ENCODE results near the gene ARL4D.

The ARL4D gene

DNA sequence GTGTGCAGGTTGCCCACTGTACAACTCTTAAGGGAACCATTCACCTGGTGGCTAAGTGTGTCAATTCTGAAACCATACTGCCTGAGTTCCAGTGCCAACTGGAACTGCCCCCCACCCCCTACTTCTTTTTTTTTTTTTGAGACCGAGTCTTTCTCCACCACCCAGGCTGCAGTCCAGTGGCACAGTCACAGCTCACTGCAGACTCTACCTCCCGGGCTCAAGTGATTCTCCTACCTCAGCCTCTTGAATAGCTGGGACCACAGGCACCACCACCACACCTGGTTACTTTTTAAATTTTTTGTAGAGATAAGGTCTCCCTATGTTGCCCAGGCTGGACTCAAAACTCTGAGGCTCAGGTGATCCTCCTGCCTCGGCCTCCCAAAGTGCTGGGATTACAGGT is 44.6 kb downstream of the ARL4D start:
- H3K36me3 ChIP-seq (ENCODE audit: control insufficient read depth, insufficient read depth, low read length): no peaks in the 10 kb centered on the region
- no peaks in the 10 kb centered on the region for H3K4me1 ChIP-seq (ENCODE audit: control insufficient read depth, insufficient read depth, low read length)
- no peaks in the 10 kb centered on the region for H3K27me3 ChIP-seq (ENCODE audit: control insufficient read depth, insufficient read depth, low read length)
- H3K9me3 ChIP-seq (ENCODE audit: control insufficient read depth, insufficient read depth, low read length): no peaks in the 10 kb centered on the region
- DNase-seq (ENCODE audit: low read depth, low spot score): no peak
- H3K4me3 ChIP-seq (ENCODE audit: low read length): no peak overlapping the region
- no peak overlapping the region for H3K27ac ChIP-seq (ENCODE audit: low read length)
- WGBS (ENCODE audit: insufficient coverage, insufficient read length): no CpG with 5 or more reads among the region's 3 CpGs

GRCh38 chr17:43444223-43445008 is 45.6 kb downstream of the ARL4D start:
- H3K27ac ChIP-seq (ENCODE audit: low read length): no peak overlapping the region
- DNase-seq (ENCODE audit: low read depth, low spot score): no peak
- no peaks in the 10 kb centered on the region for H3K27me3 ChIP-seq (ENCODE audit: control insufficient read depth, insufficient read depth, low read length)
- no peaks in the 10 kb centered on the region; the same call in 1 of the 2 replicates for H3K9me3 ChIP-seq (ENCODE audit: control insufficient read depth, insufficient read depth, low read length)
- H3K4me3 ChIP-seq (ENCODE audit: low read length): no peak overlapping the region
- WGBS (ENCODE audit: insufficient coverage, insufficient read length): no CpG with 5 or more reads among the region's 8 CpGs
- H3K4me1 ChIP-seq (ENCODE audit: control insufficient read depth, insufficient read depth, low read length): no peaks in the 10 kb centered on the region
- H3K36me3 ChIP-seq (ENCODE audit: control insufficient read depth, insufficient read depth, low read length): no peaks in the 10 kb centered on the region

DNA sequence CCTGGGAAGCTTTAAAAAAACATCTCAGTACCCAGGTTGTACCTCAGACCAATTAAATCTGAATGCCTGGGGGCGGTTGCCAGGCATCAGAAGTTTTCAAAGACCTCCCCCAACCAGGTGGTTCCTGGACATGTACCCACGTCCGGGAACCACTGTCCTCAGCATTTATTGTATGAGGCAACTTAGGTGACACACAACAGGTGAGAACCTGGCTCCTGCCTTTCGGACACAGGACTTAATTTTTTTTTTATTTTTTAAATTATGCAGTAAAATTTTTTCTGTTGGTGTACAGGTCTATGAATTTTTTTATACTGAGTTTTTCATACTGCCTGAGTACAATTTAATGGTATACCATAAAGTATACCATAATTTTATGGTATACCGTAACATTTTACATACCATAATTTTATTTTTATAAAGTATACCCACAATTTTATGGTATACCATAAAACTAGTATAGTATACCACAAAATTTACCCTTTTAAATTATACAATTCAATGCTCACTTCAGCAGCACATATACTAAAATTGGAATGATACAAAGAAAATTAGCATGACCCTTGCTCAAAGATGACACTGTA is 46.3 kb downstream of the ARL4D start:
- no CpG with 5 or more reads among the region's 5 CpGs for WGBS (ENCODE audit: insufficient coverage, insufficient read length)
- Histone ChIP-seq H3K4me3 (ENCODE audit: low read length) (no peak overlapping the region), H3K27ac (ENCODE audit: low read length) (no peak overlapping the region)

GRCh38 chr17:43446773-43447172 is 48.0 kb downstream of the ARL4D start:
- no peaks in the 10 kb centered on the region for H3K36me3 ChIP-seq (ENCODE audit: control insufficient read depth, insufficient read depth, low read length)
- H3K4me1 ChIP-seq (ENCODE audit: control insufficient read depth, insufficient read depth, low read length): no peaks in the 10 kb centered on the region
- no peak overlapping the region for H3K4me3 ChIP-seq (ENCODE audit: low read length)
- no peaks in the 10 kb centered on the region; the same call in 1 of the 2 replicates for H3K9me3 ChIP-seq (ENCODE audit: control insufficient read depth, insufficient read depth, low read length)
- H3K27me3 ChIP-seq (ENCODE audit: control insufficient read depth, insufficient read depth, low read length): no peaks in the 10 kb centered on the region
- WGBS (ENCODE audit: insufficient coverage, insufficient read length): no CpG with 5 or more reads among the region's 5 CpGs
- no peak overlapping the region for H3K27ac ChIP-seq (ENCODE audit: low read length)
- DNase-seq (ENCODE audit: low read depth, low spot score): no peak

More for the DNA sequence above, 46.3 kb downstream of the ARL4D start:
- Histone ChIP-seq H3K36me3 (ENCODE audit: control insufficient read depth, insufficient read depth, low read length) (no peaks in the 10 kb centered on the region), H3K4me1 (ENCODE audit: control insufficient read depth, insufficient read depth, low read length) (no peaks in the 10 kb centered on the region), H3K27me3 (ENCODE audit: control insufficient read depth, insufficient read depth, low read length) (no peaks in the 10 kb centered on the region), H3K9me3 (ENCODE audit: control insufficient read depth, insufficient read depth, low read length) (no peaks in the 10 kb centered on the region; the same call in 1 of the 2 replicates)
- no peak for DNase-seq (ENCODE audit: low read depth, low spot score)

- Histone ChIP-seq H3K36me3 (ENCODE audit: control insufficient read depth, insufficient read depth, low read length) (no peaks in the 10 kb centered on the region), H3K27me3 (ENCODE audit: control insufficient read depth, insufficient read depth, low read length) (no peaks in the 10 kb centered on the region), H3K4me1 (ENCODE audit: control insufficient read depth, insufficient read depth, low read length) (no peaks in the 10 kb centered on the region), H3K27ac (ENCODE audit: low read length) (no peak overlapping the region), H3K9me3 (ENCODE audit: control insufficient read depth, insufficient read depth, low read length) (no peaks in the 10 kb centered on the region; the same call in 1 of the 2 replicates), H3K4me3 (ENCODE audit: low read length) (no peak overlapping the region)
- no CpG with 5 or more reads among the region's 7 CpGs for WGBS (ENCODE audit: insufficient coverage, insufficient read length)
- no peak for DNase-seq (ENCODE audit: low read depth, low spot score)
Measured at GRCh38 chr17:43448720-43449469, 50.1 kb downstream of the ARL4D start.

- Histone ChIP-seq H3K4me3 (ENCODE audit: low read length) (no peak overlapping the region), H3K4me1 (ENCODE audit: control insufficient read depth, insufficient read depth, low read length) (no peaks in the 10 kb centered on the region), H3K36me3 (ENCODE audit: control insufficient read depth, insufficient read depth, low read length) (no peaks in the 10 kb centered on the region), H3K9me3 (ENCODE audit: control insufficient read depth, insufficient read depth, low read length) (no peaks in the 10 kb centered on the region; the same call in 1 of the 2 replicates), H3K27me3 (ENCODE audit: control insufficient read depth, insufficient read depth, low read length) (no peaks in the 10 kb centered on the region), H3K27ac (ENCODE audit: low read length) (no peak overlapping the region)
- no peak for DNase-seq (ENCODE audit: low read depth, low spot score)
- no CpG with 5 or more reads among the region's 8 CpGs for WGBS (ENCODE audit: insufficient coverage, insufficient read length)
Measured at GRCh38 chr17:43449470-43450248, 50.9 kb downstream of the ARL4D start.

Data from iPS DF 6.9 (cell line).